MCF 10A (cell line): ENCODE data around the gene SPATA46. TPM values are rescaled to one million over a fixed set of nuclear protein-coding genes. Genes with fewer than 3 reads are reported as not detected.
A peak's percentile ranks its signal among the peaks of the same experiment; 100 is the strongest.

ENCODE experiments used
- BruUV-seq: library from RNA; stranded (reverse); fragments of 400-500 nt; replicated peaks from 2 replicates; lab custom pipeline; 2021; lab: Mats Ljungman, UMichigan
- CTCF ChIA-PET: fragments of 300-600 bp; sonication (Branson Sonifier 250); formaldehyde crosslinking; extraction: SDS; loops from one replicate; lab custom pipeline; 2021; ENCODE audit warnings: antibody characterized with exemption, inconsistent platforms; lab: Yijun Ruan, JAX
- POLR2A ChIA-PET: fragments of 300-600, 350-650 bp; sonication (Branson Sonifier 250); formaldehyde crosslinking; extraction: SDS; loops from one replicate; lab custom pipeline; 2020; ENCODE audit warnings: antibody characterized with exemption, inconsistent platforms; lab: Yijun Ruan, JAX
- DNase-seq: peaks from one replicate; pipeline ENCODE4 v3.0.0-alpha.2; 2018; ENCODE audit not compliant: unreplicated experiment
- H3K27ac Mint-ChIP-seq: one replicate; pipeline ENCODE4 v1.8.0; 2022; ENCODE audit warnings: mild to moderate bottlenecking, low read depth, mixed read lengths; ENCODE audit not compliant: unreplicated experiment
- H3K27me3 Mint-ChIP-seq: one replicate; pipeline ENCODE4 v1.8.0; 2022; ENCODE audit warnings: mixed read lengths; ENCODE audit not compliant: insufficient read depth, unreplicated experiment
- H3K36me3 Mint-ChIP-seq: one replicate; pipeline ENCODE4 v1.8.0; 2022; ENCODE audit warnings: mild to moderate bottlenecking, moderate library complexity, mixed read lengths; ENCODE audit not compliant: insufficient read depth, unreplicated experiment
- H3K4me1 Mint-ChIP-seq: one replicate; pipeline ENCODE4 v1.8.0; 2022; ENCODE audit warnings: mixed read lengths; ENCODE audit not compliant: insufficient read depth, unreplicated experiment
- H3K4me3 Mint-ChIP-seq: one replicate; pipeline ENCODE4 v1.8.0; 2022; ENCODE audit warnings: mild to moderate bottlenecking, moderate library complexity, mixed read lengths; ENCODE audit not compliant: unreplicated experiment
- H3K9me3 Mint-ChIP-seq: one replicate; pipeline ENCODE4 v1.8.0; 2022; ENCODE audit warnings: mixed read lengths; ENCODE audit not compliant: unreplicated experiment
- intact Hi-C: fragments of 100-400 bp; cut with micrococcal nuclease; formaldehyde crosslinking; loops from 2 replicates; pipeline ENCODE4 v1.14.1; 2022
- total RNA-seq: library from RNA; stranded (reverse); gene quantifications from 2 replicates; pipeline ENCODE4 v1.2.3, GENCODE V29; 2022
- TF ChIP-seq, protein P1 (sequence below): fragments of 200-600 bp; IDR thresholded peaks from one replicate; pipeline ENCODE4 v1.8.0; 2022; ENCODE audit warnings: antibody characterized with exemption, mild to moderate bottlenecking; ENCODE audit not compliant: unreplicated experiment

SPATA46 gene
- total RNA-seq, 1 experiment from 2014 or later: not detected

DNA sequence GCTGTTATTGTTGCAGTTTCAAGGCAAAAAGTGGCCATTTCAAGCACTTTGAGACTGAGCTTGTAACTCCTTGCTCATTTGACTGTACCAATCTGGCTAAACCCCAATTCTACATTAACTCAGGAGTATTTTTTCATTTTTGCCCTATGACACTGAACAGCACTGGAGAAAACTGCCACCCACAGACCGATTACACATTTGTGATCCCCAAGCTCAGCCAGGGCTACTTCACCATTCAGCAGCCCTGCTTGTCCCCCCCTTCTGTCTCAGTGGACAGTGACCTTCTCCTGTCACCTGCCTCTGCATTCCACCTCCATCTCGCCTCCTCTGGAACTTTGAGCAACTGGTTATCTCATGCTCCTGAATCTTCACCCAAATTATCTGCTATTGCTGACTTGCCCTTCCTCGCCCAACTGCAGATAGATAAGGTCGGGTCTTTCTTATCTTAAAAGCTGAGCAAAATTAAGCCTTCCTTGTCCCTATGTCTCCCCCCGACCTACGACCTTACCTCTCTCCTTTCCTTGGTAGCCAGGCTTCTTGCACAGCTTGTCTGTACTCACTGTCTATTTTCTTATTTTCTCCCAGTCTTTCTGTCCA lies 25.3 kb downstream of the SPATA46 start:
- H3K27ac Mint-ChIP-seq: peak overlapping the region; percentile 2
- H3K27me3 Mint-ChIP-seq: no peaks in the 10 kb centered on the region
- TF ChIP-seq, protein P1, sequence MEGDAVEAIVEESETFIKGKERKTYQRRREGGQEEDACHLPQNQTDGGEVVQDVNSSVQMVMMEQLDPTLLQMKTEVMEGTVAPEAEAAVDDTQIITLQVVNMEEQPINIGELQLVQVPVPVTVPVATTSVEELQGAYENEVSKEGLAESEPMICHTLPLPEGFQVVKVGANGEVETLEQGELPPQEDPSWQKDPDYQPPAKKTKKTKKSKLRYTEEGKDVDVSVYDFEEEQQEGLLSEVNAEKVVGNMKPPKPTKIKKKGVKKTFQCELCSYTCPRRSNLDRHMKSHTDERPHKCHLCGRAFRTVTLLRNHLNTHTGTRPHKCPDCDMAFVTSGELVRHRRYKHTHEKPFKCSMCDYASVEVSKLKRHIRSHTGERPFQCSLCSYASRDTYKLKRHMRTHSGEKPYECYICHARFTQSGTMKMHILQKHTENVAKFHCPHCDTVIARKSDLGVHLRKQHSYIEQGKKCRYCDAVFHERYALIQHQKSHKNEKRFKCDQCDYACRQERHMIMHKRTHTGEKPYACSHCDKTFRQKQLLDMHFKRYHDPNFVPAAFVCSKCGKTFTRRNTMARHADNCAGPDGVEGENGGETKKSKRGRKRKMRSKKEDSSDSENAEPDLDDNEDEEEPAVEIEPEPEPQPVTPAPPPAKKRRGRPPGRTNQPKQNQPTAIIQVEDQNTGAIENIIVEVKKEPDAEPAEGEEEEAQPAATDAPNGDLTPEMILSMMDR: no peak
- H3K9me3 Mint-ChIP-seq: no peaks in the 10 kb centered on the region
- peaks cover 29% of the 10 kb centered on the region for H3K4me1 Mint-ChIP-seq
- peaks cover 5% of the 10 kb centered on the region for H3K36me3 Mint-ChIP-seq
- BruUV-seq: no TSS peak
- intact Hi-C loops: no loop called here
- CTCF ChIA-PET: interaction anchor here (0.7 to 3.4 kb wide), 6 partner anchors 13 to 1039 kb away, joined by 3 to 14 read pairs (median 4); partner anchors contain the start of gene C1orf226
- DNase-seq: no peak
- no peak overlapping the region for H3K4me3 Mint-ChIP-seq
- POLR2A ChIA-PET: interaction anchor here (1.0 kb wide), 1 partner anchor 21 kb away, joined by 3 read pairs; no protein-coding TSS in a partner anchor

DNA sequence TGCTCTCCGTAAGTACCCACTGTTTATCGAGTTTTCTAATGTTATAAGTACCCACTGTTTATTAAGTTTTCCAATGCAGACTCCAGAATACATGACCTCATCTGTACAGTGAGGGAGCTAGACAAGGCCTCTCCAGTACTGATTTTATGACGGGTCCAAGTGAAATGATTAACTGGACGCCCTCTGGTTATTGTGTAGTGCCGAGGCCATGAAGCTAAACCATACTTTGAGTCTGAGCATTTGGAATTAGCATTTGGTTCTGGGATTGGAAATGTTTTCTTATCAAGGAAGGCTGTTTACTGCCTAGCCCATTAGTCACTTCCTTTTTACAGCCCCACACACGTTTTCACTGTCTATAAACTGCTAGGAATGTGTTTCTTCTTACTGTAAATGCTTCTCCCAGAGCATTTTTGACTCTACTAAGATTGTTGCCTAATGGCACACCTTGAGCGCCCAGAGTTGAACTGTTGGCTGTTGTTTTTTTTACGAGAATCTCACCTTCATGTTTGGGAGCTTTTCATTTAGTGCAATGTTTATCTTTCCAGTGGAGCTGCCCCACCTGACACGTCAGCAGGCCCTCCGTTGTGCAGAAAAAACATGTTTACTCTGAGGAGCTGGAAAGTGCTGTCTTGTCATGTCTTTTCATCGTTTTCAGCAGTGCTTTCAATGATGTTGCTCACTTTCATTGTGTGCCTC lies 26.9 kb downstream of the SPATA46 start:
- H3K4me1 Mint-ChIP-seq: peaks cover 29% of the 10 kb centered on the region

DNA sequence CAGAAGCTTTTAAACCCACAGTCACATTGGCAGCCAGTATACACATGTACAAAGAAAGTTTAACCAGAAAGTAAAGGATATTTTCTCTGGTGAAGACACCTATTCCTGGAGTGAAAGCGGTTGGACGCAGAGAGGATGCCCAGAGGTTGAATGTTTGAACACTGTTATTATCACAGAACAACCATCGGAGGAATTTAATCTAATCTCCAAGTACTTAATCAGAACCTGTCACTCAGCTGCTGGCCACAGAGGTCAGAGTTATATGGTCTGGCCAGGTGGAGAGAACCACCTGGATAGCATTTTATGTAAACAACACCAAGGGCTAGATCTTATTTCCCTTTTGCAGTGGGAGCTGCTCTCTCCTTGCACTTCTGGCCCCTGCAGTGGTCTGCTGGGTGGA lies 29.4 kb downstream of the SPATA46 start:
- no peak for DNase-seq
- Mint-ChIP-seq H3K36me3 (peaks cover 11% of the 10 kb centered on the region), H3K9me3 (no peaks in the 10 kb centered on the region), H3K4me3 (no peak overlapping the region), H3K27ac (no peak overlapping the region), H3K27me3 (no peaks in the 10 kb centered on the region), H3K4me1 (peaks cover 29% of the 10 kb centered on the region)
- TF ChIP-seq, protein P1: no peak
- ChIA-PET CTCF (interaction anchor here (0.8 to 1.0 kb wide), 4 partner anchors 10 to 291 kb away, joined by 3 to 4 read pairs (median 3); no protein-coding TSS in a partner anchor), POLR2A (interaction anchor here (0.6 kb wide), 2 partner anchors 34 to 182 kb away, joined by 3 read pairs; partner anchors contain the start of gene C1orf226)
- intact Hi-C loops: no loop called here
- BruUV-seq: no TSS peak

More for the DNA sequence above, 26.9 kb downstream of the SPATA46 start:
- POLR2A ChIA-PET: interaction anchor here (0.6 to 1.9 kb wide), 8 partner anchors 14 to 250 kb away, joined by 3 to 17 read pairs (median 3); partner anchors contain the start of gene C1orf226
- Mint-ChIP-seq H3K4me3 (peak overlapping the region; percentile 26), H3K27ac (peak overlapping the region; percentile 95), H3K9me3 (no peaks in the 10 kb centered on the region), H3K36me3 (peaks cover 5% of the 10 kb centered on the region), H3K27me3 (no peaks in the 10 kb centered on the region)
- no TSS peak for BruUV-seq
- DNase-seq: peak; percentile 81
- CTCF ChIA-PET: interaction anchor here (0.6 to 1.7 kb wide), 9 partner anchors 9 to 557 kb away, joined by 3 to 6 read pairs (median 3); no protein-coding TSS in a partner anchor
- intact Hi-C loops: no loop called here
- TF ChIP-seq, protein P1: no peak

DNA sequence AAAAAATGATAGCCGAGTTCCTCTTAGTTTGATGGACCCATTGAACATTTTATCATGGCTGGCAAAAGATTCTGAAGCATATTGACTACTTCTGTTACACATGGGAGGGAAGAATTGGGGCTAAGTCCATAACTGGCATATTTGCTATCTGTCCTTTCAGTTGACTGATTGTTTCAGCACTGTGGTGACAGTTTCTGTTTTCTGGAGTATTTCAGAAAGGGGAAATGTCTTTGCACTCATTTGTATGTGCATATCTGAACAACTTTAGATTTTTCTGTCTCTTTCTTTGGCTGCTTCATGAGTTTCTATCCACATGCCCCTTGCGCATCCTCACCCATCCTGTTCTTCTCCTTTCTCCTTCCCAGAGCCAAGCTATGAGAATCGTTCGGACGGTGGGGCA lies 33.2 kb downstream of the SPATA46 start:
- H3K4me1 Mint-ChIP-seq: no peaks in the 10 kb centered on the region
- BruUV-seq: no TSS peak
- no peak overlapping the region for H3K4me3 Mint-ChIP-seq
- H3K27me3 Mint-ChIP-seq: no peaks in the 10 kb centered on the region
- no peak for DNase-seq
- H3K27ac Mint-ChIP-seq: no peak overlapping the region
- peaks cover 11% of the 10 kb centered on the region for H3K36me3 Mint-ChIP-seq
- CTCF ChIA-PET: no interaction called here
- TF ChIP-seq, protein P1: no peak
- POLR2A ChIA-PET: interaction anchor here (1.2 kb wide), 1 partner anchor 59 kb away, joined by 4 read pairs; no protein-coding TSS in a partner anchor
- no peaks in the 10 kb centered on the region for H3K9me3 Mint-ChIP-seq
- intact Hi-C loops: no loop called here
